WTC11 (cell line): ENCODE data around the gene KLHDC2. TPM values are rescaled to one million over a fixed set of nuclear protein-coding genes. Genes with fewer than 3 reads are reported as not detected.
A peak's percentile ranks its signal among the peaks of the same experiment; 100 is the strongest.
"Not testable (repeated sequence)": the region's sequence is repeated elsewhere in the genome, so short reads cannot be mapped to it uniquely, and the experiment has no call there.

Source experiments
- ATAC-seq: fragments of 200-7000 bp; cut with Tn5 transposase; 2 replicates; pipeline ENCODE4 v1.10.0; 2021; ENCODE audit warnings: mild to moderate bottlenecking, moderate library complexity
- CTCF ChIA-PET: fragments of 300-600 bp; sonication (Branson Sonifier 250); formaldehyde crosslinking; loops from one replicate; lab custom pipeline; 2021; ENCODE audit warnings: antibody characterized with exemption; lab: Charles Lee
- POLR2A ChIA-PET: fragments of 350-600 bp; sonication (Branson Sonifier 250); formaldehyde crosslinking; loops from one replicate; lab custom pipeline; 2021; ENCODE audit warnings: antibody characterized with exemption; lab: Charles Lee
- DNase-seq: peaks from one replicate; pipeline ENCODE4 v3.0.0; 2021; ENCODE audit warnings: low spot score
- H3K27ac Mint-ChIP-seq: 2 replicates; pipeline ENCODE4 v1.8.0; 2021; ENCODE audit warnings: mixed read lengths
- H3K27me3 Mint-ChIP-seq: 2 replicates; pipeline ENCODE4 v1.8.0; 2021; ENCODE audit warnings: low read depth, mild to moderate bottlenecking, moderate library complexity, mixed read lengths
- H3K36me3 Mint-ChIP-seq: 2 replicates; pipeline ENCODE4 v1.8.0; 2021; ENCODE audit warnings: mixed read lengths
- H3K4me1 Mint-ChIP-seq: 2 replicates; pipeline ENCODE4 v1.8.0; 2022; ENCODE audit warnings: mixed read lengths
- H3K4me3 Mint-ChIP-seq: 2 replicates; pipeline ENCODE4 v1.8.0; 2021; ENCODE audit warnings: mild to moderate bottlenecking, moderate library complexity, mixed read lengths
- H3K9me3 Mint-ChIP-seq: 2 replicates; pipeline ENCODE4 v1.8.0; 2021; ENCODE audit warnings: mixed read lengths
- CREB1 ChIP-seq: sonication (generic); formaldehyde crosslinking; IDR thresholded peaks from 2 replicates; pipeline ENCODE4 v1.8.0; 2023; ENCODE audit warnings: mild to moderate bottlenecking, missing genetic modification reagents
- FOXP1 ChIP-seq: sonication (generic); formaldehyde crosslinking; IDR thresholded peaks from 2 replicates; pipeline ENCODE4 v1.8.0; 2022; ENCODE audit warnings: missing genetic modification reagents, mild to moderate bottlenecking, moderate library complexity, borderline replicate concordance
- GABPB1 ChIP-seq: sonication (generic); formaldehyde crosslinking; IDR thresholded peaks from 2 replicates; pipeline ENCODE4 v1.8.1; 2023; ENCODE audit warnings: mild to moderate bottlenecking, missing genetic modification reagents
- GTF2I ChIP-seq: fragments of 250-450 bp; sonication (Bioruptor Pico); conservative IDR thresholded peaks from 2 replicates; pipeline ENCODE4 v1.4.0; 2021; ENCODE audit warnings: mild to moderate bottlenecking
- SMAD3 ChIP-seq: sonication (generic); formaldehyde crosslinking; IDR thresholded peaks from 2 replicates; pipeline ENCODE4 v1.8.0; 2022; ENCODE audit warnings: missing genetic modification reagents, mild to moderate bottlenecking, borderline replicate concordance
- TP53 ChIP-seq: sonication (generic); formaldehyde crosslinking; IDR thresholded peaks from 2 replicates; pipeline ENCODE4 v1.8.1; 2023; ENCODE audit warnings: mild to moderate bottlenecking, missing genetic modification reagents
- ZNF121 ChIP-seq: sonication (generic); formaldehyde crosslinking; IDR thresholded peaks from 2 replicates; pipeline ENCODE4 v1.8.0; 2023; ENCODE audit warnings: missing genetic modification reagents
- ZNF138 ChIP-seq: sonication (generic); formaldehyde crosslinking; conservative IDR thresholded peaks from 2 replicates; pipeline ENCODE4 v1.8.1; 2022; ENCODE audit warnings: mild to moderate bottlenecking, moderate library complexity, missing genetic modification reagents
- ZNF671 ChIP-seq: fragments of 250-450 bp; sonication (Bioruptor Pico); IDR thresholded peaks from 2 replicates; pipeline ENCODE4 v1.8.0; 2021; ENCODE audit warnings: mild to moderate bottlenecking
- total RNA-seq: library from RNA; stranded (reverse); gene quantifications from 3 replicates; pipeline ENCODE4 v1.2.3, GENCODE V29; 2021
- TF ChIP-seq, protein P1 (sequence below): sonication (generic); formaldehyde crosslinking; IDR thresholded peaks from 2 replicates; pipeline ENCODE4 v1.8.1; 2022; ENCODE audit warnings: low read depth, mild to moderate bottlenecking, moderate library complexity, missing genetic modification reagents, borderline replicate concordance
- TF ChIP-seq, protein P2 (sequence below): sonication (generic); formaldehyde crosslinking; IDR thresholded peaks from 2 replicates; pipeline ENCODE4 v1.8.1; 2023; ENCODE audit warnings: mild to moderate bottlenecking, missing genetic modification reagents, moderate library complexity
- TF ChIP-seq, protein P3 (sequence below): sonication (generic); formaldehyde crosslinking; IDR thresholded peaks from 2 replicates; pipeline ENCODE4 v1.8.0; 2022; ENCODE audit warnings: mild to moderate bottlenecking, missing genetic modification reagents
- TF ChIP-seq, protein P4 (sequence below): sonication (generic); formaldehyde crosslinking; IDR thresholded peaks from 2 replicates; pipeline ENCODE4 v1.8.0; 2022; ENCODE audit warnings: missing genetic modification reagents
- TF ChIP-seq, protein P5 (sequence below): fragments of 200-600 bp; IDR thresholded peaks from 2 replicates; pipeline ENCODE4 v1.8.0; 2022; ENCODE audit warnings: antibody characterized with exemption

Gene KLHDC2
- total RNA-seq, 1 experiment from 2014 or later = 47.6 TPM

DNA sequence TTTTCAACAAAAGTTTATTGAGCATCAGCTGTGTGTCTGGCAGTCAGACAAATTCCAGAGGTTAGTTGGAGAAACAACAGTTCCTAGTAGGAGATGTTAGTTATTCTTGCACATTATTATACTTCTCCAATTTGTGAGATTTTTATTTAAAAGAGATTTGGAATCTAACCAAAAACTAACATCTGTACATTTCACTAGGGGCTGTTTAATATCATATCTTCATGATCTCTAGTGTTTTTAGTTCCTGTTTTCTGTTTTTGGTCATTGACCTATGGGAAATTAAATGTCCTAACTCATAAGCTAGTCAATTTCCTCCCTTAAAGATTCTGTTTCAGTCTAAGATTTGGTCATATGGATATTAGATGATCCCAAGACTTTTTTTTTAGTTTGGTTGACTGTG lies 34.1 kb upstream of the KLHDC2 start (continued):
- TF ChIP-seq, protein P1, sequence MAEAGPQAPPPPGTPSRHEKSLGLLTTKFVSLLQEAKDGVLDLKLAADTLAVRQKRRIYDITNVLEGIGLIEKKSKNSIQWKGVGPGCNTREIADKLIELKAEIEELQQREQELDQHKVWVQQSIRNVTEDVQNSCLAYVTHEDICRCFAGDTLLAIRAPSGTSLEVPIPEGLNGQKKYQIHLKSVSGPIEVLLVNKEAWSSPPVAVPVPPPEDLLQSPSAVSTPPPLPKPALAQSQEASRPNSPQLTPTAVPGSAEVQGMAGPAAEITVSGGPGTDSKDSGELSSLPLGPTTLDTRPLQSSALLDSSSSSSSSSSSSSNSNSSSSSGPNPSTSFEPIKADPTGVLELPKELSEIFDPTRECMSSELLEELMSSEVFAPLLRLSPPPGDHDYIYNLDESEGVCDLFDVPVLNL = no peak
- TF ChIP-seq CREB1 (no peak), ZNF121 (no peak), ZNF671 (no peak), TP53 (CRISPR knock-in tag) (no peak), FOXP1 (CRISPR knock-in tag) (no peak), SMAD3 (no peak), ZNF138 (no peak)
- TF ChIP-seq, protein P2, sequence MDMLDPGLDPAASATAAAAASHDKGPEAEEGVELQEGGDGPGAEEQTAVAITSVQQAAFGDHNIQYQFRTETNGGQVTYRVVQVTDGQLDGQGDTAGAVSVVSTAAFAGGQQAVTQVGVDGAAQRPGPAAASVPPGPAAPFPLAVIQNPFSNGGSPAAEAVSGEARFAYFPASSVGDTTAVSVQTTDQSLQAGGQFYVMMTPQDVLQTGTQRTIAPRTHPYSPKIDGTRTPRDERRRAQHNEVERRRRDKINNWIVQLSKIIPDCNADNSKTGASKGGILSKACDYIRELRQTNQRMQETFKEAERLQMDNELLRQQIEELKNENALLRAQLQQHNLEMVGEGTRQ (CRISPR knock-in tag) = no peak
- TF ChIP-seq, protein P3, sequence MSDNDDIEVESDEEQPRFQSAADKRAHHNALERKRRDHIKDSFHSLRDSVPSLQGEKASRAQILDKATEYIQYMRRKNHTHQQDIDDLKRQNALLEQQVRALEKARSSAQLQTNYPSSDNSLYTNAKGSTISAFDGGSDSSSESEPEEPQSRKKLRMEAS (CRISPR knock-in tag) = no peak
- TF ChIP-seq, protein P4, sequence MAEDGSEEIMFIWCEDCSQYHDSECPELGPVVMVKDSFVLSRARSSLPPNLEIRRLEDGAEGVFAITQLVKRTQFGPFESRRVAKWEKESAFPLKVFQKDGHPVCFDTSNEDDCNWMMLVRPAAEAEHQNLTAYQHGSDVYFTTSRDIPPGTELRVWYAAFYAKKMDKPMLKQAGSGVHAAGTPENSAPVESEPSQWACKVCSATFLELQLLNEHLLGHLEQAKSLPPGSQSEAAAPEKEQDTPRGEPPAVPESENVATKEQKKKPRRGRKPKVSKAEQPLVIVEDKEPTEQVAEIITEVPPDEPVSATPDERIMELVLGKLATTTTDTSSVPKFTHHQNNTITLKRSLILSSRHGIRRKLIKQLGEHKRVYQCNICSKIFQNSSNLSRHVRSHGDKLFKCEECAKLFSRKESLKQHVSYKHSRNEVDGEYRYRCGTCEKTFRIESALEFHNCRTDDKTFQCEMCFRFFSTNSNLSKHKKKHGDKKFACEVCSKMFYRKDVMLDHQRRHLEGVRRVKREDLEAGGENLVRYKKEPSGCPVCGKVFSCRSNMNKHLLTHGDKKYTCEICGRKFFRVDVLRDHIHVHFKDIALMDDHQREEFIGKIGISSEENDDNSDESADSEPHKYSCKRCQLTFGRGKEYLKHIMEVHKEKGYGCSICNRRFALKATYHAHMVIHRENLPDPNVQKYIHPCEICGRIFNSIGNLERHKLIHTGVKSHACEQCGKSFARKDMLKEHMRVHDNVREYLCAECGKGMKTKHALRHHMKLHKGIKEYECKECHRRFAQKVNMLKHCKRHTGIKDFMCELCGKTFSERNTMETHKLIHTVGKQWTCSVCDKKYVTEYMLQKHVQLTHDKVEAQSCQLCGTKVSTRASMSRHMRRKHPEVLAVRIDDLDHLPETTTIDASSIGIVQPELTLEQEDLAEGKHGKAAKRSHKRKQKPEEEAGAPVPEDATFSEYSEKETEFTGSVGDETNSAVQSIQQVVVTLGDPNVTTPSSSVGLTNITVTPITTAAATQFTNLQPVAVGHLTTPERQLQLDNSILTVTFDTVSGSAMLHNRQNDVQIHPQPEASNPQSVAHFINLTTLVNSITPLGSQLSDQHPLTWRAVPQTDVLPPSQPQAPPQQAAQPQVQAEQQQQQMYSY = no peak

DNA sequence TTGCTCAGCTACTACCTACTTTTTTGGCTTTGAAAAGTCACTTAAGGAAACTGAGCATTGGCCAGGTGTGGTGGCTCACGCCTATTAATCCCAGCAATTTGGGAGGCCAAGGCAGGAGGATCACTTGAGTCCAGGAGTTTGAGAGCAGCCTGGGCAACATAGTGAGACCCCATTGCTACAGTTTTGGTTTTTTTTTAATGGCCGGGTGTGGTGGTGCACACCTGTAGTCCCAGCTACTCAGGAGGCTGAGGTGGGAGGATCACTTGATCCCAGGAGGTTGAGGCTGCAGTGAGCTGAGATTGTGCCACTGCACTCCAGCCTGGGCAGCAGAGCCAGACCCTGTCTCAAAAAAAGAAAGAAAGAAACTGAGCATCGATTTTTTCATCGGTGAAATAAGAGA lies 32.3 kb upstream of the KLHDC2 start:
- DNase-seq, H3K4me3 Mint-ChIP-seq, H3K27ac Mint-ChIP-seq, H3K36me3 Mint-ChIP-seq, H3K9me3 Mint-ChIP-seq, H3K27me3 Mint-ChIP-seq, H3K4me1 Mint-ChIP-seq, ATAC-seq, POLR2A ChIA-PET, CTCF ChIA-PET: not testable (repeated sequence)
- TF ChIP-seq GTF2I (CRISPR knock-in tag) (peak; percentile 78), ZNF121 (peak; percentile 77; the same call in 1 of the 2 replicates)

DNA sequence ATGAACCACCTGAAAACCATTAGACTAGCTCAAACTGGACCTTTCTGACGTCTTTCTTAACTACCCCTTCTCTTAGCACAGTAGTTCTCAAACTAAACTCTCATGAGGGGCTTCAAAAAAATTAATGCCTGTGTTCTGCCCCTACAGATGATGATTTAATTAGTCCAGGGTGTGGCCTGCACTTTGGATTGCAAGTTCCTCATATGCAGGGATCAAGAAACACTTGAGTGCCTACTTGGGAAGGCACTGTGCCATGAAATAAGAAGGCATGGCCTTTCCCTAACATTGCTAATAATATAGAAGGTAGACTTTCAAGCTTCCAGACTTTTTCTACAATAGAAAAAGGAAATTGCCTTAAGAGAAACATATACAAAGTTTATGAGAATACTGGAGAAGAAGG lies 22.8 kb upstream of the KLHDC2 start:
- ChIA-PET POLR2A (interaction anchor here (0.5 kb wide), 1 partner anchor 238 kb away, joined by 6 read pairs; no protein-coding TSS in a partner anchor), CTCF (no interaction called here)
- Mint-ChIP-seq H3K36me3 (no peaks in the 10 kb centered on the region), H3K9me3 (no peaks in the 10 kb centered on the region), H3K4me3 (no peak overlapping the region), H3K27me3 (peaks cover 34% of the 10 kb centered on the region), H3K27ac (no peak overlapping the region), H3K4me1 (no peaks in the 10 kb centered on the region)
- DNase-seq (no peak), ATAC-seq (no peak)
- no peak for TF ChIP-seq ZNF138
- TF ChIP-seq, protein P5, sequence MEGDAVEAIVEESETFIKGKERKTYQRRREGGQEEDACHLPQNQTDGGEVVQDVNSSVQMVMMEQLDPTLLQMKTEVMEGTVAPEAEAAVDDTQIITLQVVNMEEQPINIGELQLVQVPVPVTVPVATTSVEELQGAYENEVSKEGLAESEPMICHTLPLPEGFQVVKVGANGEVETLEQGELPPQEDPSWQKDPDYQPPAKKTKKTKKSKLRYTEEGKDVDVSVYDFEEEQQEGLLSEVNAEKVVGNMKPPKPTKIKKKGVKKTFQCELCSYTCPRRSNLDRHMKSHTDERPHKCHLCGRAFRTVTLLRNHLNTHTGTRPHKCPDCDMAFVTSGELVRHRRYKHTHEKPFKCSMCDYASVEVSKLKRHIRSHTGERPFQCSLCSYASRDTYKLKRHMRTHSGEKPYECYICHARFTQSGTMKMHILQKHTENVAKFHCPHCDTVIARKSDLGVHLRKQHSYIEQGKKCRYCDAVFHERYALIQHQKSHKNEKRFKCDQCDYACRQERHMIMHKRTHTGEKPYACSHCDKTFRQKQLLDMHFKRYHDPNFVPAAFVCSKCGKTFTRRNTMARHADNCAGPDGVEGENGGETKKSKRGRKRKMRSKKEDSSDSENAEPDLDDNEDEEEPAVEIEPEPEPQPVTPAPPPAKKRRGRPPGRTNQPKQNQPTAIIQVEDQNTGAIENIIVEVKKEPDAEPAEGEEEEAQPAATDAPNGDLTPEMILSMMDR = no peak

DNA sequence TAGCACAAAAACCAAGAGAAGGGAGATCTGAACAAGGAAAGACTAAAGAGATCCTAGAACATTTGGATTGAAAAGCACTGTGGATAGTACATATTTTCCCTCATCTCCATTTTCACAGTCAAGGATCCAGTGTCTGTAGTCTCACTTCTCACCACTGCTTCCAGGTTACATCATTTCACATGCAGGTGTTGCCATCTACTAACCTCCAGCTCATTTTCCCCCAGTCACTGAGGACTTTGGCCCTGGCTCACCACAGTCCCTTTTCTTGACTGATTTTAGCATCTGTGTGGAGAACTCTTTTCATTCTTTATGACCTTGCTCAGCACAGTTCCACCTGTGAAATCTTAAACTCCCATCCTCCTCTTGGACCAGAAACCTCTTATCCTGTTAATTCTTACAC lies 21.5 kb upstream of the KLHDC2 start:
- POLR2A ChIA-PET, CTCF ChIA-PET, ATAC-seq: not testable (repeated sequence)

More for the DNA sequence above, 21.5 kb upstream of the KLHDC2 start:
- H3K27ac Mint-ChIP-seq, DNase-seq, H3K9me3 Mint-ChIP-seq, H3K4me1 Mint-ChIP-seq, H3K36me3 Mint-ChIP-seq, H3K4me3 Mint-ChIP-seq: not testable (repeated sequence)
- H3K27me3 Mint-ChIP-seq = peaks cover 34% of the 10 kb centered on the region
- peak; percentile 46; the same call in 1 of the 2 replicates for TF ChIP-seq GABPB1 (CRISPR knock-in tag)
